HUES6 (cell line): ENCODE data around the gene VIM.

Experiments used
- H3K27ac ChIP-seq: 2 replicates; pipeline ENCODE4 v1.7.0; 2013; ENCODE audit warnings: low read depth, mild to moderate bottlenecking, low read length, inconsistent platforms
- H3K27me3 ChIP-seq: 2 replicates; pipeline ENCODE4 v1.6.1; 2013; ENCODE audit warnings: low read length; ENCODE audit not compliant: control insufficient read depth, insufficient read depth
- H3K36me3 ChIP-seq: 2 replicates; pipeline ENCODE4 v1.6.1; 2013; ENCODE audit warnings: low read length; ENCODE audit not compliant: control insufficient read depth, insufficient read depth
- H3K4me1 ChIP-seq: 2 replicates; pipeline ENCODE4 v1.6.1; 2013; ENCODE audit warnings: low read length; ENCODE audit not compliant: control insufficient read depth, insufficient read depth
- H3K4me3 ChIP-seq: 2 replicates; pipeline ENCODE4 v1.5.1; 2013; ENCODE audit warnings: low read depth, low read length
- H3K9ac ChIP-seq: one replicate; pipeline ENCODE4 v1.6.1; 2013; ENCODE audit warnings: mild to moderate bottlenecking, low read length
- H3K9me3 ChIP-seq: 2 replicates; pipeline ENCODE4 v1.6.1; 2013; ENCODE audit warnings: low read depth, low read length; ENCODE audit not compliant: control insufficient read depth, insufficient read depth

The VIM gene

DNA sequence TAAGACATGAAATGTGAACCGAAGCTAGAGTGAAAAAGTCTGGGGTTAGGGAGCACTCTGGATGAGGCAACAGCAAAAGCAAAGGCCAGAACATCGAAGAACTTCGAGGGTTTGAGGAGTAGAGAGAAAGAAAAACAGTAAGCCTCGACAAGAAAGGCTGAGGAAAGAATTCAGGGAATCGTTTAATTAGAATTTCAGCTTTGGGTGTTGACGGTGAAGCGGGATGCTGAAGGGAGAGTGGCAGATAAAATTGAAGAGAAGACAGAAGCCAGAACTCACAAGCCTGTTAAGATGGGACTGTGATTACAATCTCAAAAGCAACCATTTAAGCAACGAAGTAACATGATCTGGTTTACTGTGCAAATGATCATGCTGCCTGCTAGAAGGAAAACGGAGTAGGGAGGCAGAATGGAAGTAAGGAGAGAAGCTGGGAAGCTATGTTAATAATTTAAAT lies 28.7 kb upstream of the VIM start:
- Histone ChIP-seq H3K4me1 (peaks cover 42% of the 10 kb centered on the region), H3K36me3 (no peaks in the 10 kb centered on the region), H3K4me3 (peak overlapping the region; percentile 76), H3K9me3 (peaks cover 6% of the 10 kb centered on the region), H3K9ac (peak overlapping the region; percentile 64), H3K27ac (peak overlapping the region; percentile 2; the same call in 1 of the 2 replicates), H3K27me3 (no peaks in the 10 kb centered on the region)

GRCh38 chr10:17200001-17200911 lies 27.8 kb upstream of the VIM start:
- Histone ChIP-seq H3K4me3 (peak overlapping the region; percentile 76), H3K36me3 (no peaks in the 10 kb centered on the region), H3K4me1 (peaks cover 42% of the 10 kb centered on the region), H3K9ac (peak overlapping the region; percentile 94), H3K27me3 (no peaks in the 10 kb centered on the region), H3K9me3 (peaks cover 1% of the 10 kb centered on the region; the same call in 1 of the 2 replicates), H3K27ac (peak overlapping the region; percentile 85; the same call in 1 of the 2 replicates)

GRCh38 chr10:17200912-17201793 lies 26.9 kb upstream of the VIM start, which contains the start of gene TRDMT1:
TRDMT1 (minus strand) TSS chr10:17201672; CDS start chr10:17201634, 38 bp downstream.
- H3K27ac ChIP-seq, result peak within 1 kb of the TSS; percentile 85

DNA sequence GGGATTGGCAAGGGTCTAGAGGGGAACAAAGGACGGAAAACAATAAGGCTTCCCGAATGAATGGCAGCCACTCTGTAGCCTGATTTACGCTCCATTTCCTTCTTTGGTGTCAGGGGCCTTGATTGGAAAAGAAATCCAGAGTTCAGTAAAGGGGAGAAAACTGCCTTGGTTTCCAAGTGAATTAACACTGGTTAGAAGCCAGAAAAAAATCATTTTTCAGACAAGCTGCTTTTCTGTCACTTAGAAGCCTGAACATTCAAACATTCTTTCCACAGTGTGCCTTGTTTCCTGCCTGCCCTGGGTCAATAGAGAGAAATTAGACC lies 26.3 kb upstream of the VIM start:
- Histone ChIP-seq H3K4me3 (peak overlapping the region; percentile 76), H3K9me3 (no peaks in the 10 kb centered on the region), H3K4me1 (peaks cover 31% of the 10 kb centered on the region), H3K36me3 (no peaks in the 10 kb centered on the region), H3K27ac (peak overlapping the region; percentile 85), H3K9ac (peak overlapping the region; percentile 94), H3K27me3 (no peaks in the 10 kb centered on the region)

More at GRCh38 chr10:17200912-17201793, 26.9 kb upstream of the VIM start, which contains the start of gene TRDMT1:
- Histone ChIP-seq H3K36me3 (no peaks in the 10 kb centered on the region), H3K27me3 (no peaks in the 10 kb centered on the region), H3K9ac (peak within 1 kb of the TSS; percentile 94), H3K4me3 (peak within 1 kb of the TSS; percentile 76), H3K9me3 (no peaks in the 10 kb centered on the region), H3K4me1 (peaks cover 37% of the 10 kb centered on the region)

- Histone ChIP-seq H3K9me3 (no peaks in the 10 kb centered on the region), H3K4me3 (no peak overlapping the region), H3K27me3 (no peaks in the 10 kb centered on the region), H3K4me1 (peaks cover 31% of the 10 kb centered on the region), H3K36me3 (no peaks in the 10 kb centered on the region), H3K9ac (no peak overlapping the region), H3K27ac (peak overlapping the region; percentile 85; the same call in 1 of the 2 replicates)
These were observed 25.5 kb upstream of the VIM start for GRCh38 chr10:17202506-17202905.

GRCh38 chr10:17202999-17203398 lies 25.0 kb upstream of the VIM start:
- H3K4me1 ChIP-seq, result peaks cover 31% of the 10 kb centered on the region
- no peaks in the 10 kb centered on the region for H3K27me3 ChIP-seq
- no peaks in the 10 kb centered on the region for H3K9me3 ChIP-seq
- H3K4me3 ChIP-seq, result no peak overlapping the region
- H3K9ac ChIP-seq, result no peak overlapping the region
- H3K36me3 ChIP-seq, result no peaks in the 10 kb centered on the region
- no peak overlapping the region; the same call in 1 of the 2 replicates for H3K27ac ChIP-seq

DNA sequence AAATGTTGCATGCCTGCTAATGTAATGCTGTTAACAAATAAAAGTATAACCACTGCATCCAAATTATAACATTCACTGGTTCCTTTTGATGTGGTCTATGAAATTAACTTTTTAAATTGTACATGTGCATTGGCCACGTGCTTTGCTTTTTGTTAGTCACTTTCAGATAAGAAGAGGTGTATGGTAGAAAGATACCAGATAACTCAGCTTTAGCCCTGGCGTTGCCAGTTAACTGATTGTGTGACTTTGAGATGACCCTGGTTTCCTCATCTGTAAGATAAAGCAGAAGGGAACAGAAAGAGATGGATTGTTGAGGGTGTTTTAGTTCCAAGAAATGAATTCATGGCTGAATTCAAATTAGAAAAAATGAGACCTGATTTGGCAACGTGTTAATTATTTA lies 24.6 kb upstream of the VIM start:
- Histone ChIP-seq H3K36me3 (no peaks in the 10 kb centered on the region), H3K4me1 (peaks cover 31% of the 10 kb centered on the region), H3K9ac (no peak overlapping the region), H3K9me3 (no peaks in the 10 kb centered on the region), H3K27me3 (no peaks in the 10 kb centered on the region), H3K4me3 (no peak overlapping the region), H3K27ac (no peak overlapping the region)

- H3K36me3 ChIP-seq, result no peaks in the 10 kb centered on the region
- no peak overlapping the region for H3K4me3 ChIP-seq
- no peak overlapping the region for H3K27ac ChIP-seq
- H3K27me3 ChIP-seq, result no peaks in the 10 kb centered on the region
- H3K4me1 ChIP-seq, result peaks cover 8% of the 10 kb centered on the region
- H3K9me3 ChIP-seq, result no peaks in the 10 kb centered on the region
- no peak overlapping the region for H3K9ac ChIP-seq
These were observed 21.8 kb upstream of the VIM start for GRCh38 chr10:17206210-17206709.

- no peaks in the 10 kb centered on the region for H3K9me3 ChIP-seq
- no peak overlapping the region for H3K27ac ChIP-seq
- no peak overlapping the region for H3K4me3 ChIP-seq
- no peaks in the 10 kb centered on the region for H3K36me3 ChIP-seq
- no peaks in the 10 kb centered on the region; the same call in 1 of the 2 replicates for H3K4me1 ChIP-seq
- no peak overlapping the region for H3K9ac ChIP-seq
- no peaks in the 10 kb centered on the region for H3K27me3 ChIP-seq
These were observed 19.6 kb upstream of the VIM start for GRCh38 chr10:17208476-17208875.

- Histone ChIP-seq H3K27me3 (no peaks in the 10 kb centered on the region), H3K9ac (no peak overlapping the region), H3K9me3 (no peaks in the 10 kb centered on the region), H3K36me3 (no peaks in the 10 kb centered on the region), H3K4me1 (peaks cover 1% of the 10 kb centered on the region), H3K27ac (no peak overlapping the region), H3K4me3 (no peak overlapping the region)
These were observed 18.7 kb upstream of the VIM start for GRCh38 chr10:17209302-17209701.
